Thyroid gland (tissue), 4 donors: ENCODE data around the gene CX3CR1. TPM values are rescaled to one million over a fixed set of nuclear protein-coding genes. Genes with fewer than 3 reads are reported as not detected.

Experiments
- DNase-seq, 2 donors: peaks; one replicate each; pipeline ENCODE4 v3.0.0-alpha.2; 2019
- H3K27ac ChIP-seq, 3 donors: fragments of 200-600 bp; sonication (generic); 1 replicate in 2 of 3; 2 replicates in 1 of 3; pipeline ENCODE4 v1.5.1; 2016 to 2019; ENCODE audit warnings: mild to moderate bottlenecking in 1 of 3, moderate library complexity in 1 of 3
- H3K27me3 ChIP-seq: fragments of 200-600 bp; sonication (generic); one replicate; pipeline ENCODE4 v1.5.1; 2019
- H3K36me3 ChIP-seq, 2 donors: fragments of 200-600 bp; sonication (generic); one replicate each; pipeline ENCODE4 v1.5.1; 2016 to 2019
- H3K4me1 ChIP-seq, 2 donors: fragments of 200-600 bp; sonication (generic); one replicate each; pipeline ENCODE4 v1.5.1; 2017 to 2019
- H3K4me3 ChIP-seq, 3 donors: fragments of 200-600 bp; sonication (generic); replicated peaks in 1 of 3; 1 replicate in 2 of 3; 2 replicates in 1 of 3; pipeline ENCODE4 v1.5.1; 2016; ENCODE audit warnings: mild to moderate bottlenecking in 1 of 3
- H3K9me3 ChIP-seq: fragments of 200-600 bp; sonication (generic); one replicate; pipeline ENCODE4 v1.5.1; 2017
- POLR2A ChIP-seq, 2 donors: fragments of 450-650 bp; IDR thresholded peaks; one replicate each; pipeline ENCODE4 v1.6.1; 2017; ENCODE audit warnings: antibody characterized with exemption in 2 of 2, mild to moderate bottlenecking in 2 of 2, moderate library complexity in 1 of 2
- WGBS, 2 donors: methylation state at CpG; one replicate each; pipeline ENCODE4 v1.1.5; 2017; 5-methylcytosine and 5-hydroxymethylcytosine counted together
- intact Hi-C: fragments of 100-400 bp; cut with DNase I; formaldehyde crosslinking; loops from one replicate; pipeline ENCODE4 v1.15.1; 2023
- total RNA-seq, 4 donors: library from RNA; depleted of rRNA; stranded (reverse); fragments of >200 nt; gene quantifications; one replicate each; pipeline ENCODE4 v1.2.3, GENCODE V29; 2016
- TF ChIP-seq, protein P1 (sequence below), 6 experiments: fragments of 200-600 bp in 3 of 6; fragments of 450-650 bp in 3 of 6; sonication (generic) in 3 of 6; IDR thresholded peaks; one replicate each; pipeline ENCODE4 v1.5.1; 2016 to 2019; ENCODE audit warnings: antibody characterized with exemption in 6 of 6, mild to moderate bottlenecking in 2 of 6, inconsistent platforms in 1 of 6, moderate library complexity in 1 of 6

The CX3CR1 gene
- total RNA-seq, 4 donors from 2014 or later, result 0.27 to 1.9 (median 1.1) TPM; not detected in 1

- no peaks in the 10 kb centered on the region for H3K36me3 ChIP-seq
- no peaks in the 10 kb centered on the region for H3K9me3 ChIP-seq
- DNase-seq, result no peak
- no peaks in the 10 kb centered on the region for H3K4me1 ChIP-seq
- no peak overlapping the region for H3K27ac ChIP-seq
- H3K4me3 ChIP-seq, result no peak overlapping the region
- intact Hi-C loops, result no loop called here
- H3K27me3 ChIP-seq, result no peaks in the 10 kb centered on the region
- no peak for TF ChIP-seq POLR2A (IDR thresholded peaks at IDR 0.05)
- TF ChIP-seq, protein P1, sequence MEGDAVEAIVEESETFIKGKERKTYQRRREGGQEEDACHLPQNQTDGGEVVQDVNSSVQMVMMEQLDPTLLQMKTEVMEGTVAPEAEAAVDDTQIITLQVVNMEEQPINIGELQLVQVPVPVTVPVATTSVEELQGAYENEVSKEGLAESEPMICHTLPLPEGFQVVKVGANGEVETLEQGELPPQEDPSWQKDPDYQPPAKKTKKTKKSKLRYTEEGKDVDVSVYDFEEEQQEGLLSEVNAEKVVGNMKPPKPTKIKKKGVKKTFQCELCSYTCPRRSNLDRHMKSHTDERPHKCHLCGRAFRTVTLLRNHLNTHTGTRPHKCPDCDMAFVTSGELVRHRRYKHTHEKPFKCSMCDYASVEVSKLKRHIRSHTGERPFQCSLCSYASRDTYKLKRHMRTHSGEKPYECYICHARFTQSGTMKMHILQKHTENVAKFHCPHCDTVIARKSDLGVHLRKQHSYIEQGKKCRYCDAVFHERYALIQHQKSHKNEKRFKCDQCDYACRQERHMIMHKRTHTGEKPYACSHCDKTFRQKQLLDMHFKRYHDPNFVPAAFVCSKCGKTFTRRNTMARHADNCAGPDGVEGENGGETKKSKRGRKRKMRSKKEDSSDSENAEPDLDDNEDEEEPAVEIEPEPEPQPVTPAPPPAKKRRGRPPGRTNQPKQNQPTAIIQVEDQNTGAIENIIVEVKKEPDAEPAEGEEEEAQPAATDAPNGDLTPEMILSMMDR (IDR thresholded peaks at IDR 0.05), result no peak
- 65 to 68% methylated on average over 6 of the region's 6 CpGs for WGBS, 2 donors
These were observed 59.3 kb downstream of the CX3CR1 start for GRCh38 chr3:39220407-39221140.

DNA sequence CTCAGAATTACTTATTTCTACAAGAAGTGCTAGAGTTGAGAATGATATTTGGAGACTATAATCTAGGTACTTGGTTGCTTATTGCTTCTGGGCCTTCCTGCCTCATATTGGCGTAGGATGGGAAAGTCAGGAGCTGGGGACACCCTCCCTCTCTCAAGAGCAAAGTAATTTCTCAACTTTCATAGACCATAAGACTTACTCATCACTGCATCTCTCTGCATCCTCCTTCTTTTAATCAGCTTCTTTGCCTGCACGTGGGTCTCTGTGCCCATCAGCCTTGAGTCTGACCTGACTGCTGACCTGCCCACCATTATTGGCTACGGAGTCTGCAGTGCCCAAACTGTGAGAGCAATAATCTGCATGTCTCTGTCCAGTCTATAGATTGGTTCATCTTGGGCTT is 60.1 kb downstream of the CX3CR1 start:
- H3K4me1 ChIP-seq, result no peaks in the 10 kb centered on the region
- no peaks in the 10 kb centered on the region for H3K27me3 ChIP-seq
- no peak for DNase-seq
- no peak overlapping the region for H3K27ac ChIP-seq
- H3K9me3 ChIP-seq, result no peaks in the 10 kb centered on the region
- no peak overlapping the region for H3K4me3 ChIP-seq
- no peak for TF ChIP-seq POLR2A (IDR thresholded peaks at IDR 0.05)
- TF ChIP-seq, protein P1 (IDR thresholded peaks at IDR 0.05), result no peak
- H3K36me3 ChIP-seq, result no peaks in the 10 kb centered on the region
- intact Hi-C loops, result no loop called here
- WGBS, 2 donors, result 94% methylated on average over 3 of the region's 3 CpGs

DNA sequence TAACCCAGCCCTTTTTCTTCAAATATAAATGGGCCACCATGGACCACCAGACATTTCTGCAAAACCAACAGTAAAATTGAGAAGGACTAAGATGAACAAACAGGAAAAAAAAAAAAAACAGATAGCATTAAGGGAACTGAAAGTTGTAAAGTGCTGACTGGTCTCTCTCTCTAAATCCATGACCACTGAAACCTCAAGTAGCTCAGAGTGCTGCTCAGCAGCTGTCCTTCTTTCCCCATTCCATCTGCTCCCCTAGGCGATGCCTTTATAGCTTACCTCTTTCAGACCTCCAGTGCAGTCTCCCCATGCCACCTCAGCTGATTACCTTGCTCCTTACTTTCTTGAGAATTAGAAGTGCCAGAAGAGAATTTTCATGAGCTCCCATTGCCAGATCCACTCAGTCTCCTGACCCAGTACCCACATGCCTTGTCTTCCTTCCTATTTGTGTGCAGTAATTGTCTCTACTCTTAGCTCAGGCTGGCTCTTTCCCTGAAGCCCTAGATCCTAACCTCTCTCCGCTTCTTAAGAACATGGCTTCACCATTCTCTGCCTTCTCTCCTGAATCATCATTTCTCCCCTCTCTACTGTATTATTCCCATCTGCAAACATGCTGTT is 63.6 kb downstream of the CX3CR1 start:
- no peaks in the 10 kb centered on the region for H3K9me3 ChIP-seq
- no peak overlapping the region for H3K4me3 ChIP-seq
- no peak overlapping the region for H3K27ac ChIP-seq
- DNase-seq, result no peak
- WGBS, 2 donors, result 81 to 87% methylated on average over 2 of the region's 2 CpGs
- no peaks in the 10 kb centered on the region for H3K36me3 ChIP-seq
- no peaks in the 10 kb centered on the region for H3K4me1 ChIP-seq
- H3K27me3 ChIP-seq, result no peaks in the 10 kb centered on the region
- intact Hi-C loops, result no loop called here
- TF ChIP-seq POLR2A (IDR thresholded peaks at IDR 0.05), result no peak

GRCh38 chr3:39213613-39214012 is 66.2 kb downstream of the CX3CR1 start:
- Histone ChIP-seq H3K27me3 (no peaks in the 10 kb centered on the region), H3K27ac (no peak overlapping the region), H3K9me3 (no peaks in the 10 kb centered on the region), H3K36me3 (no peaks in the 10 kb centered on the region), H3K4me3 (no peak overlapping the region), H3K4me1 (no peaks in the 10 kb centered on the region)
- intact Hi-C loops, result no loop called here
- TF ChIP-seq, protein P1 (IDR thresholded peaks at IDR 0.05), result no peak
- TF ChIP-seq POLR2A (IDR thresholded peaks at IDR 0.05), result no peak
- WGBS, 2 donors, result 73 to 74% methylated on average over 2 of the region's 2 CpGs
- DNase-seq, result no peak

Other genes starting within 250 kb of the CX3CR1 start
- under 1 TPM; 0.13 to 0.33 (median 0.14) TPM for gene SCN11A, start 228.1 kb downstream of the CX3CR1 start, total RNA-seq
- gene WDR48, start 228.0 kb downstream of the CX3CR1 start, total RNA-seq, result 10 to 100 TPM; 49.8 to 83.2 (median 69.3) TPM
- 100 to 1,000 TPM in 2 of 4 donors, 10 to 100 TPM in 2; 64.6 to 105 (median 101) TPM for gene GORASP1, start 172.4 kb downstream of the CX3CR1 start, total RNA-seq
- gene TTC21A, start 172.4 kb downstream of the CX3CR1 start, total RNA-seq, result 10 to 100 TPM in 3 of 4 donors, 1 to 10 TPM in 1; 8.9 to 17.8 (median 11.7) TPM
- 10 to 100 TPM; 33.5 to 81.0 (median 36.7) TPM for gene CSRNP1, start 126.4 kb downstream of the CX3CR1 start, total RNA-seq
- not detected for gene XIRP1, start 87.4 kb downstream of the CX3CR1 start, total RNA-seq
- not detected for gene CCR8, start 49.7 kb upstream of the CX3CR1 start, total RNA-seq
- gene SLC25A38, start 103.3 kb upstream of the CX3CR1 start, total RNA-seq, result 10 to 100 TPM; 45.6 to 71.6 (median 54.9) TPM
- 1,000 to 10,000 TPM in 1 of 4 donors, 100 to 1,000 TPM in 3; 570 to 1,162 (median 852) TPM for gene RPSA, start 126.7 kb upstream of the CX3CR1 start, total RNA-seq
- not detected for gene MOBP, start 187.6 kb upstream of the CX3CR1 start, total RNA-seq